Measurements from ENCODE around the gene VPS35. TPM values are rescaled to one million over a fixed set of nuclear protein-coding genes. Genes with fewer than 3 reads are reported as not detected.

VPS35 gene
- total RNA-seq, 1 experiment from 2014 or later: 70.4 TPM

GRCh38 chr16:46733319-46733830, 44.4 kb upstream of the VPS35 start:
- TF ChIP-seq CTCF (conservative IDR thresholded peaks at IDR 0.05): no peak
- H3K79me1 ChIP-seq (ENCODE audit: insufficient read depth, low read depth, low read length, poor library complexity, severe bottlenecking): no peaks in the 10 kb centered on the region
- no peak for DNase-seq
- no peak overlapping the region for H2BK5ac ChIP-seq (ENCODE audit: insufficient read length, low read length)
- no peaks in the 10 kb centered on the region for H3K4me1 ChIP-seq (ENCODE audit: insufficient read depth, low read length)
- H3K56ac ChIP-seq (ENCODE audit: insufficient read length, low read depth, low read length): no peak overlapping the region
- H3K18ac ChIP-seq (ENCODE audit: insufficient read length, low read depth, low read length): no peak overlapping the region
- H3K27me3 Mint-ChIP-seq (ENCODE audit: low read depth): no peaks in the 10 kb centered on the region; the same call in 1 of the 2 replicates
- no peak overlapping the region for H4K8ac ChIP-seq (replicated peaks; ENCODE audit: insufficient read length, low read depth, low read length)
- no peaks in the 10 kb centered on the region; a peak in 1 of 7 replicates for H3K36me3 Mint-ChIP-seq (ENCODE audit: insufficient read depth in 1 of 3, low read depth in 3 of 3)
- no peak overlapping the region for H4K91ac ChIP-seq (ENCODE audit: insufficient read length, low read depth, low read length)
- H3K9ac ChIP-seq (ENCODE audit: extremely low read depth, insufficient read length, low read length): no peak overlapping the region
- H3K79me2 ChIP-seq (ENCODE audit: insufficient read depth, low read length): no peaks in the 10 kb centered on the region
- H4K20me1 ChIP-seq (ENCODE audit: control insufficient read depth, insufficient read depth, insufficient read length): no peaks in the 10 kb centered on the region
- no CpG with 5 or more reads among the region's 9 CpGs for WGBS (ENCODE audit: extremely low coverage, insufficient read length, low lambda C conversion rate)
- 0 out of 7 replicates have a peak overlapping the region, but pooled peaks of 1 of the 3 experiments have one; percentile 48 for H3K27ac Mint-ChIP-seq
- H3K4ac ChIP-seq (ENCODE audit: low read depth, low read length): no peak overlapping the region
- H3K9me3 ChIP-seq (ENCODE audit: control insufficient read depth, low read depth, low read length): no peaks in the 10 kb centered on the region
- H3K14ac ChIP-seq (ENCODE audit: insufficient read depth, low read length): no peak overlapping the region
- no peaks in the 10 kb centered on the region for H3K4me1 Mint-ChIP-seq
- H3K27ac ChIP-seq (ENCODE audit: insufficient read length, low read depth, low read length): no peak overlapping the region
- H2AK5ac ChIP-seq (ENCODE audit: insufficient read length, low read length): no peak overlapping the region
- no peaks in the 10 kb centered on the region for H3K27me3 ChIP-seq (ENCODE audit: insufficient read depth, low read length)
- no peak overlapping the region for H2AFZ ChIP-seq (ENCODE audit: low read length)
- no peak overlapping the region for H3K4me2 ChIP-seq (ENCODE audit: insufficient read depth, insufficient read length, low read length)
- H3K9me3 Mint-ChIP-seq: no peaks in the 10 kb centered on the region; a peak in 2 of 5 replicates
- H3K23me2 ChIP-seq (ENCODE audit: insufficient read length, low read depth, low read length, poor library complexity, severe bottlenecking): no peaks in the 10 kb centered on the region
- no peak overlapping the region for H2BK20ac ChIP-seq (ENCODE audit: low read depth, low read length, poor library complexity, severe bottlenecking)
- no peak overlapping the region for H3T11ph ChIP-seq (ENCODE audit: low read length)
- no peak overlapping the region for H4K5ac ChIP-seq (ENCODE audit: insufficient read length, low read depth, low read length)
- no peak overlapping the region for H2BK15ac ChIP-seq (ENCODE audit: low read depth, low read length)
- H3K23ac ChIP-seq (ENCODE audit: insufficient read length, low read depth, low read length): no peak overlapping the region
- H2BK12ac ChIP-seq (ENCODE audit: insufficient read length, low read depth, low read length): no peak overlapping the region
- H3K4me3 Mint-ChIP-seq: no peak overlapping the region
- H2BK120ac ChIP-seq (ENCODE audit: low read depth, low read length, poor library complexity, severe bottlenecking): no peak overlapping the region
